ENCODE measurements around the gene BMP2K. TPM values are rescaled to one million over a fixed set of nuclear protein-coding genes. Genes with fewer than 3 reads are reported as not detected.
"Not testable (repeated sequence)": the region's sequence is repeated elsewhere in the genome, so short reads cannot be mapped to it uniquely, and the experiment has no call there.

BMP2K gene
- total RNA-seq, 1 donor from 2014 or later, result 92.9 TPM

DNA sequence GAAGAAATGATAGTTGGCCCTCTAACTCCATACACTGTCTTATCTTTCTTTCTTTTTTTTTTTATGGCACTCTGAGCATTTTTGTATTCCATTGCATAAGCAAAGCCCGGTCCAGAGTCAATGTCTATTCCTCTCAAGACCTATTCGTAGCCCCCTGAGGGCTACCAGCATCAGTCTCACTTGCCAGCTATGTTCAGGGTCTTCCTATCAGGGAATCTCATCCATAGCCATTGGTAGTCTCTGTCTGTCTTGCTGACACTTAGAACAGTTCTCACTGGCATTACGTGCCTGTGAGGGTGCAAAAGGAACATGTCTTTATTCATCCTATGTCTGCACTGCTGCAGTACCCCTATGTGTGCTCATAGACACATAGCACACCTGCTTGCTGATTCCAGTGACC is 51.0 kb downstream of the BMP2K start:
- DNase-seq (ENCODE audit: low spot score), result no peak
- no peak for ATAC-seq
- intact Hi-C loops (cut with DNase I), result no loop called here

- ATAC-seq (no peak), DNase-seq (ENCODE audit: low spot score) (no peak)
- intact Hi-C loops (cut with DNase I), result no loop called here
Measured at GRCh38 chr4:78829296-78829695, 53.1 kb downstream of the BMP2K start.

DNA sequence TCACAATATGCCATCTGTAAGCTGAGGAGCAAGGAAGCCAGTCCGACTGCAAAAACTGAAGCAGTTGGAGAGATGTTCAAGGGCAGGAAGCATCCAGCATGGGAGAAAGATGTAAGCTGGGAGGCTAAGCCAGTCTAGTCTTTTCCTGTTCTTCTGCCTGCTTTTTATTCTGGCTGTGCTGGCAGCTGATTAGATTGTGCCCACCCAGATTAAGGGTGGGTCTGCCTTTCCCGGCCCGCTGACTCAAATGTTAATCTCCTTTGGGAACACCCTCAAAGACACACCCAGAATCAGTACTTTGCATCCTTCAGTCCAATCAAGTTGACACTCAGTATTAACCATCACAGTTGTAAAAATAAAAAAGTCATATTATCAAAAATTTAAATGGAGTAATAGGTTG is 63.5 kb downstream of the BMP2K start:
- not testable (repeated sequence) for DNase-seq (ENCODE audit: low spot score); ATAC-seq
- intact Hi-C loops (cut with DNase I), result loop anchor here (10.0 kb wide), 1 partner anchor 45 kb away; no protein-coding TSS in a partner anchor

DNA sequence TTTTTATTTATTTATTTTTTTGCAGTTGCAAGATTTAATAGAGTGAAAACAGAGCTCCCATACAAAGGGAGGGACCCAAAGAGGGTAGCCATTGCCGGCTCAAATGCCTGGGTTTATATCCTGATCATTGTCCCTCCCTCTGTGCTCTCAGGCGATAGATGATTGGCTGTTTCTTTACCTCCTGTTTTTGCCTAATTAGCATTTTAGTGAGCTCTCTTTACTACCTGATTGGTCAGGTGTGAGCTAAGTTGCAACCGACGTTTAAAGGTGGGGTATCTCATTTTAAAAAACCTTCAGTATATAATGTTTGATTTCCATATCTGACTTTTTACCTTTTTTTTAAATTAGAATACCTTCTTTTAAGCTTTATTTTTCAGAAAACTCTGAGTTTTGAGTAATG is 64.1 kb downstream of the BMP2K start:
- intact Hi-C loops (cut with DNase I), result loop anchor here (10.0 kb wide), 1 partner anchor 45 kb away; no protein-coding TSS in a partner anchor
- not testable (repeated sequence) for ATAC-seq; DNase-seq (ENCODE audit: low spot score)

DNA sequence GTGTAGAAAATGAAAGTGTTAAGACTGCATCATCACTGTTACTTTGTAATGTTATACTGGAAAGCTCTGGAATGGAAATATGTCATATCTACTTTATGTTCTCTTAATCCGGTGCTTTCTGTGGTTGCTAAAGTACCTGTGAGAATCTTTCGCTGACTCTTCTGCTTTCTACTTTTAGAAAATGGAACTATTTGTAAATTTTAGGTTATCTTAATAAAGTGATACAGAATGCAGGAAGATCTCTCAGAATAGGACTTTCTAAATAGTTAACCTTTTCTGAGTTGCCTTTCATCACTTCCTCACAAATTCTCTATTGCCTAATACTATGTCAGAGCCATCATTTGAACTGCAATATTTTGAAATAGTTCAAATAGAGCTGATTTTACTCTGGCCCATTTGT is 69.3 kb downstream of the BMP2K start:
- intact Hi-C loops (cut with DNase I), result loop anchor here (10.0 kb wide), 1 partner anchor 51 kb away; no protein-coding TSS in a partner anchor
- ATAC-seq (no peak), DNase-seq (ENCODE audit: low spot score) (no peak)

DNA sequence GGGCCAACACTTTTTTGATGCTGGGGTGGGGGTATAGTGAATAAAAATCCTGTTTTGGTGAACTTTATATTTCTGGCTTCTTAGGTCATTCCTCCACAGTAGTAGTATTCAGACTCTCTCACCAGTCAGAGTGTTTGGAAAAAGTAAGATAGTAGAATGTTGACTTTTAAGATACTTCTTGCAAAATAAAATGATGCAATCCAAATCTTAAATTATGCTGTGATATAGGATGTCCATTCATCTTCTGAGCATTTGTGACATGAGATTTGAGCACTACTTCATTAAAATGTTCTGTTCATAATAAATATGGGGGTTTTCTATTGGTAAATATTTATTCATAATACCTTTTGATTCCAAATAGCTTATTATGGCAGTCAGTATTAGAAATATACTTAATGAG is 70.1 kb downstream of the BMP2K start:
- DNase-seq (ENCODE audit: low spot score), result no peak
- no peak for ATAC-seq
- intact Hi-C loops (cut with DNase I), result loop anchor here (10.0 kb wide), 1 partner anchor 51 kb away; no protein-coding TSS in a partner anchor

- intact Hi-C loops (cut with DNase I), result no loop called here
- DNase-seq (ENCODE audit: low spot score), result no peak
- ATAC-seq, result no peak
Measured at GRCh38 chr4:78862314-78862737, 86.2 kb downstream of the BMP2K start.

DNA sequence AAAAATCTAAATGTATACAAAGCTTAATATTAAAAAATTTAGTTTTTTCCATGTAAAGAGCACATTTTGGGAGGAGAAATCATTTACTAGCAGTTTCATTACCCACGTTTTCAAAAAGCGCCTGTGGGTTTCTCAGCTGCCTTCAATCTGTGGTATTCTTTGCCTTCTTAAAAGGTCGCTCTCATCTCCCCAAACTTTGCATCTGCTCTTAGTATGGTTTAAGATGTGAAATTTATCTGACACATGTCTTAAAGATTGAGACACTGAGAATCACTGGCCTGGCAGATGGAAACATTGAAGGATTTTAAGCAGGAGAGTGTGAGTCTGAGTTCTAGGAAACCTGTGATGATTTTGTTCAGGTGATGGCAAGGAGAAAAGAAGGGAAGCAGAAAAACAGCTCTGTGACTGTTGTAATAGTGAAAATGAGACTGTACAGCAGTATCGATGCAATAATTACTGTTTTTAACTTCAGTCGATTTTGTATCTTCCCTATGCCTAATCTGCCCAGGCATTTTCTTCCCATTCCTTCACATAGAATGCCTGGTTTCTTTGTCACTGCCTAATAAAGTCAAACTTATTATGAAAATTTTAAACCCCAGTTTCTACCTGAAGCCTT is 87.2 kb downstream of the BMP2K start:
- ATAC-seq, result no peak
- intact Hi-C loops (cut with DNase I), result loop anchor here (1.0 kb wide), 1 partner anchor 256 kb away; no protein-coding TSS in a partner anchor
- no peak for DNase-seq (ENCODE audit: low spot score)

DNA sequence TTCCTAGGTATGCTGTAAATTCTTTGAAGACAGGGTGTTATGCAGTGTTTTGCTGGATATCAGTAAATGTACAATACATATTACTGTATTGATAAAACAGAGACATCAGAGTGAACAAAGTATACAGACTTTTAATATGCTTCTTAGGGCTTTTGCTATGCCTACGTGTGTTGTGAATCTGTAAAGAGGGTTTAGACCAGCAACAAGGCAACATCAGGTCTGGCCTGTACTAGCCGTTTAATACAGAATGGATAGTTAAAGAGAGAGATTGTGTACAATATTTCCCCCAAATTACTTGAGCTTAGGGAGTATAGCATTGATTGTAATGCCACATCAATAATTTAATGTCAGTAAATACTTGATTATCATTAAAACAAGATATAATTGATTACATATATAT is 87.8 kb downstream of the BMP2K start:
- intact Hi-C loops (cut with DNase I), result loop anchor here (1.0 kb wide), 1 partner anchor 257 kb away; no protein-coding TSS in a partner anchor
- ATAC-seq (peak; percentile 32), DNase-seq (ENCODE audit: low spot score) (no peak)

GRCh38 chr4:78864405-78865024 is 88.4 kb downstream of the BMP2K start:
- DNase-seq (ENCODE audit: low spot score), result no peak
- ATAC-seq, result peak; percentile 86
- intact Hi-C loops (cut with DNase I), result no loop called here

GRCh38 chr4:78865451-78865850 is 89.3 kb downstream of the BMP2K start:
- ATAC-seq, result no peak
- intact Hi-C loops (cut with DNase I), result no loop called here
- DNase-seq (ENCODE audit: low spot score), result no peak

DNA sequence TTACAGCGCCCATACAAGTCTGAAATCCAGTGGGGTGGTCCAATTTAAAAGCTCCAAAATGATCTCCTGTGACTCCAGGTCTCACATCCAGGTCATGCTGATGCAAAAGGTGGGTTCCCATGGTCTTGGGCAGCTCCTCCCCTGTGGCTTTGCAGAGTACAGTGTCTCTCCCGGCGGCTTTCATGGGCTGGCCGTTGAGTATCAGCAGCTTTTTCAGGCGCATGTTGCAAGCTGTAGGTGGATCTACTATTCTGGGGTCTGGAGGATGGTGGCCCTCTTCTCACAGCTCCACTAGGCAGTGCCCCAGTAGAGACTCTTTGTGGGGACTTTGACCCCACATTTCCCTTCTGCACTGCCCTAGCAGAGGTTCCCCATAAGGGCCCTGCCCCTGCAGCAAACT is 92.6 kb downstream of the BMP2K start:
- ATAC-seq; intact Hi-C loops (cut with DNase I); DNase-seq (ENCODE audit: low spot score): not testable (repeated sequence)

GRCh38 chr4:78870056-78870455 is 93.9 kb downstream of the BMP2K start:
- no peak for ATAC-seq
- intact Hi-C loops (cut with DNase I), result no loop called here
- DNase-seq (ENCODE audit: low spot score), result no peak

DNA sequence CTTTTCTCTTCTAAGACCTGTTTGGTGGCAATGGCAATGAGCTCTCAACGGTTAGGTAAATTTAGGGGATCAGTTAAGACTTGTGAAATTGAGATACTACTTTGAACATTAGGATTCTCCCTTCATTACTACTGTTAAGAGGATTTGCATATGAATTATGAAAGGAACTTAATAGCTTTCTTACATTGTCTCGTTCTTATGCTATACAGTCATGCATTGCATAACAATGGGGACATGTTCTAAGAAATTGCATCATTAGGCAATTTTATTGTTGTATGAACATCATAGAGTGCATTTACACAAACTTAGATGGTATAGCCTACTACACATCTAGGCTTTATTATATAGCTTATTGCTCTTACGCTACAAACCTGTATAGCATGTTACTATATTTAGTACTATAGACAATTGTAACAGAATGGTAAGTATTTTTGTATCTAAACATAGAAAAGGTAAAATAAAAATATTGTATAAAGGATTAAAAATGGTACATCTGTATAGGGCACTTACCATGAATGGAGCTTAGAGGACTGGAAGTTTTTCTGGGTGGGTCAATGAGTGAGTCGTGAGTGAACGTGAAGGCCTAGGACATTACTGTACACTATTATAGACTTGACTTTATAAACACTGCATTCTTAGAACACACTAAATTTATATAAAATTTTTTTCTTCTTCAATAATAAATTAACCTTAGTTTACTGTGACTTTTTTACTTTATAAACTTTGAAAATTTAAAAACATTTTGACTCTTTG is 100.6 kb downstream of the BMP2K start:
- intact Hi-C loops (cut with DNase I), result no loop called here
- DNase-seq (ENCODE audit: low spot score), result no peak
- no peak for ATAC-seq

- ATAC-seq (no peak), DNase-seq (ENCODE audit: low spot score) (no peak)
- intact Hi-C loops (cut with DNase I), result no loop called here
Measured at GRCh38 chr4:78878031-78878430, 101.9 kb downstream of the BMP2K start.

DNA sequence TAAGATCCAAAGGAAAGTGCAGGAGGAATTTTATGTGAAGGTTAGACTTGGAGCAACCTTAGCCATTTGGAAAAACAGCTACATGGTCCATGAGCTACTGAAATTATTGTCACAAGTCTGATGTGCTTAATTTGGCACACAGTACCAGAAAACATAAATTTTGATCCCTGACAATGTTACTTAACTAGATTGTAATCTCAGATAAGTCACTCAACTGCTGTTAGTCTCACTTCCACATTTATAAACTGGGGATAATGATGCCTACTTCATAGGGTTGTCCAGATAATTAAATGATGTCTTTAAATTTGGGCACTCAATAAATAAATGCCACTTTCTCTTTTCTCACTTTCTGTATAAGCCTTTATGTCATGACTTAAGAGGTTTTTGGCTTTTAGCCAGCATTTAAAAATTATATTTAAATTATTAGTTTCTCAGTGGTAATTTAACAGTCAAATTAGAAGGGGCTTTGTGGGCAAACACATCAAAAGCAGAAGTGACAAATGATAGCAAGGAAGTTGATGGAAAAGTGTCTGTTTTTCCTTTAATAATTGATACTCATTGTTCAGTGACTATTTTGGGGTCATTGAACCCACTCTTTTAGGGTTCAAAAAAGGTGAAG is 104.8 kb downstream of the BMP2K start:
- intact Hi-C loops (cut with DNase I), result no loop called here
- ATAC-seq, result no peak
- DNase-seq (ENCODE audit: low spot score), result no peak

- DNase-seq (ENCODE audit: low spot score) (no peak), ATAC-seq (no peak)
- intact Hi-C loops (cut with DNase I), result no loop called here
Measured at GRCh38 chr4:78885598-78885997, 109.4 kb downstream of the BMP2K start.

DNA sequence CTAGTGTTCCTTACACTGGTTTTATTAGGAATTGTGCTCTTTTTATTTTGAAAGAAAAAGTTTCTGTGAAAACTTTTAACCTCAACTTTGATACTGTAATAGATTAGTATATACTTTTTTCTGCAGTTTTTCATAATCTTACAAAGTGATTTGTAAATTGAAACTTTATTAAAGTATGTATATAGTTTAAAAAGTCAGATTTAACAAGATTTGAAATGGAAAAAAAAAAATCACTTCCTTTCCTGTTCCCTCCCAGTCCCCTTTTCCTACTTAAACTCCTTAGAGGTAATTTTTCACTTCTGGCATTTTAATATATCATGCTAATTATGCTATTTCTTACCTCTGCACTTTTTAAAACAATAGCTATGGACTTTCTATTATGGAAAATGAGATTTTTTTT is 113.8 kb downstream of the BMP2K start:
- ATAC-seq, result no peak
- intact Hi-C loops (cut with DNase I), result no loop called here
- no peak for DNase-seq (ENCODE audit: low spot score)

GRCh38 chr4:78899302-78899701 is 123.2 kb downstream of the BMP2K start:
- intact Hi-C loops (cut with DNase I), result no loop called here
- DNase-seq (ENCODE audit: low spot score) (no peak), ATAC-seq (no peak)

Data from sciatic nerve (tissue), 2 donors.